HepG2 (cell line): ENCODE data around the gene BTN1A1. TPM values are rescaled to one million over a fixed set of nuclear protein-coding genes. Genes with fewer than 3 reads are reported as not detected.

ENCODE experiments used
- KLF12 ChIP-seq: sonication (generic); formaldehyde crosslinking; IDR thresholded peaks from 2 replicates; pipeline ENCODE4 v1.4.0; 2020; ENCODE audit warnings: missing genetic modification reagents, borderline replicate concordance
- MBD4 ChIP-seq: IDR thresholded peaks from 2 replicates; pipeline ENCODE4 v1.6.1; 2012; ENCODE audit warnings: low read length, inconsistent platforms, borderline replicate concordance
- MEF2D ChIP-seq: sonication (generic); formaldehyde crosslinking; IDR thresholded peaks from 2 replicates; pipeline ENCODE4 v1.5.1; 2020; ENCODE audit warnings: mild to moderate bottlenecking, missing genetic modification reagents
- POLR2G ChIP-seq: fragments of 200-400 bp; formaldehyde crosslinking; IDR thresholded peaks from 2 replicates; pipeline ENCODE4 v1.6.1; 2018; ENCODE audit warnings: mild to moderate bottlenecking, low read depth, low read length, moderate library complexity
- TCF12 ChIP-seq, 2 experiments: fragments of 450-650 bp in 1 of 2; sonication (generic) in 1 of 2; formaldehyde crosslinking in 1 of 2; IDR thresholded peaks; 2 replicates each; pipeline versions ENCODE4 v1.6.1 to v1.8.0; 2017 to 2022; ENCODE audit warnings: antibody characterized with exemption in 1 of 2, mild to moderate bottlenecking in 1 of 2, missing genetic modification reagents in 1 of 2, moderate library complexity in 1 of 2
- THAP11 ChIP-seq: IDR thresholded peaks from 2 replicates; pipeline ENCODE4 v1.6.1; 2016; ENCODE audit warnings: missing biosample characterization, missing genetic modification reagents
- ZFX ChIP-seq: sonication (generic); formaldehyde crosslinking; IDR thresholded peaks from 2 replicates; pipeline ENCODE4 v1.4.0; 2020; ENCODE audit warnings: mild to moderate bottlenecking, low read depth, missing genetic modification reagents, moderate library complexity
- ZMYM3 ChIP-seq: sonication (generic); formaldehyde crosslinking; IDR thresholded peaks from 2 replicates; pipeline ENCODE4 v1.5.1; 2020; ENCODE audit warnings: mild to moderate bottlenecking, missing genetic modification reagents
- ZNF598 ChIP-seq: sonication (generic); formaldehyde crosslinking; IDR thresholded peaks from 2 replicates; pipeline ENCODE4 v1.5.1; 2020; ENCODE audit warnings: mild to moderate bottlenecking, missing genetic modification reagents, borderline replicate concordance
- ZNF652 ChIP-seq: IDR thresholded peaks from 2 replicates; pipeline ENCODE4 v1.6.1; 2016; ENCODE audit warnings: low read depth, borderline replicate concordance
- ZNF878 ChIP-seq: sonication (generic); formaldehyde crosslinking; IDR thresholded peaks from 2 replicates; pipeline ENCODE4 v1.8.1; 2023; ENCODE audit warnings: mild to moderate bottlenecking, missing genetic modification reagents, moderate library complexity
- polyA plus RNA-seq, 8 experiments: library from polyadenylated mRNA; depleted of rRNA in 3 of 8; stranded (reverse) in 7 of 8; unstranded in 1 of 8; fragments of >200 nt; fragmentation: Illumina TruSeq in 4 of 8; extraction: Trizol in 4 of 8; gene quantifications; 2 replicates each; pipeline versions ENCODE4 v1.2.1 to v1.2.3, GENCODE V29; 2011 to 2016; ENCODE audit warnings: low read depth in 4 of 8, missing spikeins in 1 of 8, mixed read lengths in 1 of 8; ENCODE audit not compliant: insufficient read depth in 1 of 8
- total RNA-seq, 5 experiments: library from RNA; depleted of rRNA; stranded (reverse); fragments of >200 nt; fragmentation: Illumina TruSeq; extraction: Trizol; gene quantifications; 2 replicates each; pipeline ENCODE4 v1.2.3, GENCODE V29; 2016; ENCODE audit warnings: low read depth in 1 of 5
- TF ChIP-seq, protein P1 (sequence below): sonication (generic); formaldehyde crosslinking; IDR thresholded peaks from 2 replicates; pipeline ENCODE4 v1.4.0; 2020; ENCODE audit warnings: missing genetic modification reagents
- TF ChIP-seq, protein P2 (sequence below): sonication (generic); formaldehyde crosslinking; IDR thresholded peaks from 2 replicates; pipeline ENCODE4 v1.4.0; 2020; ENCODE audit warnings: missing genetic modification reagents

Gene BTN1A1
- total and polyA plus RNA-seq, 2 of the 13 experiments (the other 11 are each of a cell fraction or from before 2014, with no cell fraction given) = 0.04 TPM; not detected in 1

DNA sequence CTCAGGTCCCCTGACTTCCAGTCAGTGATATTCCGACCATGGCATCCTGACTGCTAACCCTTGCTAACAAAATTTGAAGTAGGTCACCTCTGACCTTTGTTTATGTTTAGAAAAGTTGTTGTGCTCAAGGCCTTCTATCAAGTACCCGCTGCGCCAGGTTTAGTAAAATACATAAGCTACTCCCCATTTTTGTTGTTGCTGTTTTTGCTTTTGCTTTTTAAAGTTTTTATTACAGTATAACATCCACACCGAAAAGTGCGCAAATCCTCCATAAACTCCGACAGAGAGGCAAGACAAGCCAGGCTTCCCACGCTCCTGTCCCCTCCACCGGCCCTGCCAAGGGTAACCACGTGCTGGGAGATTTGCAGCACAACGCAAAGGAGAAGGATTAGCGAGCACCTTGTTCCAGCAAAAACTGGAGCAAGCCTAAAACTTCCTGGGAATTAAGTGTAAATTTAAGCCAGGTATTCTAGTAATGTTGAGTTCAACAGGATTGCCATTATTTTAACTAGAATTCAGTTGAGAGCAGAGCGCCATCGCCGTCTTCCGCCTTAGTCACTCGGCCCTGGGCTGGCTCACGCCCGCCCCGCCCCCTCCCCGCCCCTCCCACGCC is 20.2 kb downstream of the BTN1A1 start (continued):
- TF ChIP-seq, protein P1, sequence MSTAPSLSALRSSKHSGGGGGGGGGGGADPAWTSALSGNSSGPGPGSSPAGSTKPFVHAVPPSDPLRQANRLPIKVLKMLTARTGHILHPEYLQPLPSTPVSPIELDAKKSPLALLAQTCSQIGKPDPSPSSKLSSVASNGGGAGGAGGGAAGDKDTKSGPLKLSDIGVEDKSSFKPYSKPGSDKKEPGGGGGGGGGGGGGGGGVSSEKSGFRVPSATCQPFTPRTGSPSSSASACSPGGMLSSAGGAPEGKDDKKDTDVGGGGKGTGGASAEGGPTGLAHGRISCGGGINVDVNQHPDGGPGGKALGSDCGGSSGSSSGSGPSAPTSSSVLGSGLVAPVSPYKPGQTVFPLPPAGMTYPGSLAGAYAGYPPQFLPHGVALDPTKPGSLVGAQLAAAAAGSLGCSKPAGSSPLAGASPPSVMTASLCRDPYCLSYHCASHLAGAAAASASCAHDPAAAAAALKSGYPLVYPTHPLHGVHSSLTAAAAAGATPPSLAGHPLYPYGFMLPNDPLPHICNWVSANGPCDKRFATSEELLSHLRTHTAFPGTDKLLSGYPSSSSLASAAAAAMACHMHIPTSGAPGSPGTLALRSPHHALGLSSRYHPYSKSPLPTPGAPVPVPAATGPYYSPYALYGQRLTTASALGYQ (CRISPR knock-in tag) = 0 out of 2 replicates have a peak, but pooled peaks have one; percentile 17
- peak; percentile 70 for TF ChIP-seq THAP11
- TF ChIP-seq ZNF878 (CRISPR knock-in tag) = peak; percentile 94
- peak; percentile 66 for TF ChIP-seq POLR2G
- no peak for TF ChIP-seq ZNF652 (CRISPR knock-in tag)
- TF ChIP-seq ZMYM3 (CRISPR knock-in tag) = peak; percentile 22; the same call in 1 of the 2 replicates
- 0 out of 2 replicates have a peak, but pooled peaks have one; percentile 4 for TF ChIP-seq KLF12
- TF ChIP-seq ZNF598 (CRISPR knock-in tag) = peak; percentile 86; the same call in 1 of the 2 replicates
- TF ChIP-seq MEF2D (CRISPR knock-in tag) = peak; percentile 63; the same call in 1 of the 2 replicates
- TF ChIP-seq TCF12 (IDR thresholded peaks at IDR 0.05) = no peak
- no peak for TF ChIP-seq TCF12 (CRISPR knock-in tag; IDR thresholded peaks at IDR 0.05)
- TF ChIP-seq, protein P2, sequence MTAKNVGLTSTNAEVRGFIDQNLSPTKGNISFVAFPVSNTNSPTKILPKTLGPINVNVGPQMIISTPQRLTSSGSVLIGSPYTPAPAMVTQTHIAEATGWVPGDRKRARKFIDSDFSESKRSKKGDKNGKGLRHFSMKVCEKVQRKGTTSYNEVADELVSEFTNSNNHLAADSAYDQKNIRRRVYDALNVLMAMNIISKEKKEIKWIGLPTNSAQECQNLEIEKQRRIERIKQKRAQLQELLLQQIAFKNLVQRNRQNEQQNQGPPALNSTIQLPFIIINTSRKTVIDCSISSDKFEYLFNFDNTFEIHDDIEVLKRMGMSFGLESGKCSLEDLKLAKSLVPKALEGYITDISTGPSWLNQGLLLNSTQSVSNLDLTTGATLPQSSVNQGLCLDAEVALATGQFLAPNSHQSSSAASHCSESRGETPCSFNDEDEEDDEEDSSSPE (CRISPR knock-in tag) = peak; percentile 86
- TF ChIP-seq MBD4 = 0 out of 2 replicates have a peak, but pooled peaks have one; percentile 32
- TF ChIP-seq ZFX (CRISPR knock-in tag) = peak; percentile 66
